HFFc6 (cell line): ENCODE results near the gene PRR7. TPM values are rescaled to one million over a fixed set of nuclear protein-coding genes. Genes with fewer than 3 reads are reported as not detected.
A peak's percentile ranks its signal among the peaks of the same experiment; 100 is the strongest.

ENCODE experiments used
- DNase-seq: peaks from one replicate; pipeline ENCODE4 v3.0.0-alpha.2; 2018
- H3K27ac Mint-ChIP-seq: 2 replicates; pipeline ENCODE4 v1.8.0; 2020; ENCODE audit warnings: mild to moderate bottlenecking, mixed read lengths
- H3K27me3 Mint-ChIP-seq: 2 replicates; pipeline ENCODE4 v1.8.0; 2021; ENCODE audit warnings: mild to moderate bottlenecking, moderate library complexity, mixed read lengths; ENCODE audit not compliant: insufficient read depth
- H3K36me3 Mint-ChIP-seq: 2 replicates; pipeline ENCODE4 v1.8.0; 2021; ENCODE audit warnings: low read depth, mixed read lengths
- H3K4me1 Mint-ChIP-seq: 2 replicates; pipeline ENCODE4 v1.8.0; 2020; ENCODE audit warnings: low read depth, mixed read lengths
- H3K4me3 Mint-ChIP-seq: 2 replicates; pipeline ENCODE4 v1.8.0; 2020; ENCODE audit warnings: mild to moderate bottlenecking, moderate library complexity, mixed read lengths
- H3K9me3 Mint-ChIP-seq: 2 replicates; pipeline ENCODE4 v1.8.0; 2020; ENCODE audit warnings: mild to moderate bottlenecking, mixed read lengths
- CTCF ChIP-seq: fragments of 200-600 bp; sonication (generic); IDR thresholded peaks from 2 replicates; pipeline ENCODE4 v1.5.0; 2021; ENCODE audit warnings: antibody characterized with exemption, mild to moderate bottlenecking
- total RNA-seq, 6 experiments: library from RNA; stranded (reverse); fragmentation: NEBNext Ultra II Directional; extraction: Animal tissue kit (Norgen Biotek cat#: 25700); gene quantifications; 2 replicates in 1 of 6; 3 replicates in 5 of 6; pipeline ENCODE4 v1.2.3, GENCODE V29; 2021

PRR7 gene
- total RNA-seq, 6 experiments from 2014 or later = 8.9 to 16.9 (median 10.4) TPM

GRCh38 chr5:177457852-177458681 lies 11.5 kb downstream of the PRR7 start:
- H3K9me3 Mint-ChIP-seq = no peaks in the 10 kb centered on the region; the same call in 1 of the 2 replicates
- H3K4me1 Mint-ChIP-seq = peaks cover 16% of the 10 kb centered on the region
- peaks cover 19% of the 10 kb centered on the region for H3K27me3 Mint-ChIP-seq
- peaks cover 20% of the 10 kb centered on the region for H3K36me3 Mint-ChIP-seq
- H3K27ac Mint-ChIP-seq = peak overlapping the region; percentile 84
- TF ChIP-seq CTCF = no peak; the same call in 1 of the 2 replicates
- no peak overlapping the region for H3K4me3 Mint-ChIP-seq
- DNase-seq = no peak

- peak overlapping the region; percentile 84 for H3K27ac Mint-ChIP-seq
- H3K4me3 Mint-ChIP-seq = no peak overlapping the region
- peaks cover 16% of the 10 kb centered on the region for H3K4me1 Mint-ChIP-seq
- DNase-seq = peak; percentile 68
- H3K27me3 Mint-ChIP-seq = peaks cover 14% of the 10 kb centered on the region
- TF ChIP-seq CTCF = no peak
- no peaks in the 10 kb centered on the region for H3K9me3 Mint-ChIP-seq
- peaks cover 27% of the 10 kb centered on the region for H3K36me3 Mint-ChIP-seq
Observed at GRCh38 chr5:177458912-177459350, 12.3 kb downstream of the PRR7 start.

GRCh38 chr5:177459357-177459756 lies 12.7 kb downstream of the PRR7 start:
- DNase-seq = no peak
- no peak overlapping the region for H3K4me3 Mint-ChIP-seq
- peaks cover 27% of the 10 kb centered on the region for H3K36me3 Mint-ChIP-seq
- H3K4me1 Mint-ChIP-seq = peaks cover 16% of the 10 kb centered on the region
- no peaks in the 10 kb centered on the region for H3K9me3 Mint-ChIP-seq
- peak overlapping the region; percentile 84; the same call in 1 of the 2 replicates for H3K27ac Mint-ChIP-seq
- peaks cover 12% of the 10 kb centered on the region for H3K27me3 Mint-ChIP-seq
- TF ChIP-seq CTCF = no peak

- H3K36me3 Mint-ChIP-seq = peaks cover 28% of the 10 kb centered on the region
- no peak for DNase-seq
- TF ChIP-seq CTCF = no peak
- peaks cover 12% of the 10 kb centered on the region for H3K27me3 Mint-ChIP-seq
- H3K27ac Mint-ChIP-seq = peak overlapping the region; percentile 45; the same call in 1 of the 2 replicates
- H3K9me3 Mint-ChIP-seq = no peaks in the 10 kb centered on the region
- peaks cover 16% of the 10 kb centered on the region for H3K4me1 Mint-ChIP-seq
- H3K4me3 Mint-ChIP-seq = no peak overlapping the region
Observed at GRCh38 chr5:177459819-177460628, 13.4 kb downstream of the PRR7 start.

- Mint-ChIP-seq H3K4me3 (no peak overlapping the region), H3K4me1 (peaks cover 5% of the 10 kb centered on the region), H3K27me3 (peaks cover 11% of the 10 kb centered on the region), H3K9me3 (no peaks in the 10 kb centered on the region), H3K36me3 (peaks cover 32% of the 10 kb centered on the region), H3K27ac (0 out of 2 replicates have a peak overlapping the region, but pooled peaks have one; percentile 57)
- no peak for DNase-seq
- no peak for TF ChIP-seq CTCF
Observed at GRCh38 chr5:177462021-177462670, 15.5 kb downstream of the PRR7 start.
